A673 (cell line): ENCODE measurements around the gene ZNF483.

Experiments used
- CTCF ChIP-seq: fragments of 300-800, 200-600 bp; sonication (generic); conservative IDR thresholded peaks from 2 replicates; pipeline ENCODE4 v1.5.1; 2017; ENCODE audit warnings: low read depth, mild to moderate bottlenecking, antibody characterized with exemption, low read length, moderate library complexity, mixed read lengths
- EZH2 ChIP-seq: fragments of 200-600 bp; sonication (generic); IDR thresholded peaks from 2 replicates; pipeline ENCODE4 v1.6.1; 2017; ENCODE audit warnings: borderline replicate concordance, low read depth, mild to moderate bottlenecking, mixed read lengths, antibody characterized with exemption, low read length; ENCODE audit not compliant: poor library complexity, severe bottlenecking

- TF ChIP-seq CTCF (no peak), EZH2 (no peak)
Observed at GRCh38 chr9:111483858-111484571, 41.0 kb upstream of the ZNF483 start, which contains the start of gene ECPAS.
